NCI-H2107 treated with DMSO at 0.1 percent for 48 hours (cell line): ENCODE data around the gene ZNF717.
"Not testable (repeated sequence)": the region's sequence is repeated elsewhere in the genome, so short reads cannot be mapped to it uniquely, and the experiment has no call there.

ENCODE experiments used
- DNase-seq: peaks from one replicate; lab custom pipeline; 2025; ENCODE audit not compliant: unreplicated experiment; lab: John Stamatoyannopoulos, UW

ZNF717 gene

DNA sequence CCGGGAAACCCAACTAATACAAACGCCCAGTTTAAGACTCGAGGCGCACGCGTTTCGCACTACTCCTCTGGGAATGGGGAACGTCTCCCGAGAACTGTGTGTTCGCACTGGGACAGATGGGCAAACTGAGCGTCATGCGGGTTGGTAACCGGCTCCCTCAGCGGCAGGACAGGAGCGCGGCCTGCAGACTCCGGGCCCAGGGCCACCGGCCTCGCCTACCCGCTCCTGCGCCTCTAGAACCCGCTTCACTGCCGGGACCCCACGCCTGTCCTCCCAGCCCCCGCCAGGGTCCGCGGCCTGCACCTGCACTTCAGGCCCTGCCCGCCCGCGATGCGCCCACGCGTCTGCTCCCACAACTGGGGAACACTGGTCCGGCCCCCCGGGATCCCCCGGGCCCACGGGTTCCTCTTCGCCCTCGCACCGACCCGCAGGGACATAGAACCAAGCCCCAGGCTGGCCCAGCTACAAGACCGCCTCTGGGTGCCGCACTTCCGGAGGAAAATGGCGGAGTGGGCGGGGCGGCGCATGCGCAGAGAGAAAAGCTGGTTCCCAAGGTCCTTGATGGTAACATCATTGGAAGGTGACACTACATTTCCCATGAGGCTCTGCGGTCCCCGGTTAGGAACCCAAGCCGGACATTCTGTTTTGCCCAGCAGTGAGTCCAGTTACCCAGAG is at the start of gene ZNF717:
ZNF717 (minus strand) TSS at position 469 of the 675 bp plus-strand sequence. CDS start 2,187 bp downstream, outside the sequence.
- DNase-seq = peak; percentile 42

DNA sequence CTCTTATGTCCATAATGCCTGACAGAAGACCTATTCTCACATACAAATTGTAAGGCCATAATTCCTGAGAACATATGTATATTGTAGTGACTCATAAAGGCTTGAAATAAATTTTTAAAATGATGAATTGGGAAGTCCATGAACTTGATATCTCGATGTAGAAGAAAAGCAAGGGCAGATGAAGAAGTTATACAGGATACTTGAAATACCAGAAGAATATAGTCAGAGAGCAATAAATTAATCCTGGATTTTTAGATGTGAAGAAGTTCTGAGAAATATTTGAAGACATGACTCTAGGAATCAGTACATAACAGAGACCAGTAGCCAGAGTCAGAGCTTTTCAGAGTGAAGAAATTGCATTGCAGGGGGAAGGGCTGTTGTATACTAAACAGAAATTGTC is 45.7 kb upstream of the ZNF717 start:
- DNase-seq = not testable (repeated sequence)

DNA sequence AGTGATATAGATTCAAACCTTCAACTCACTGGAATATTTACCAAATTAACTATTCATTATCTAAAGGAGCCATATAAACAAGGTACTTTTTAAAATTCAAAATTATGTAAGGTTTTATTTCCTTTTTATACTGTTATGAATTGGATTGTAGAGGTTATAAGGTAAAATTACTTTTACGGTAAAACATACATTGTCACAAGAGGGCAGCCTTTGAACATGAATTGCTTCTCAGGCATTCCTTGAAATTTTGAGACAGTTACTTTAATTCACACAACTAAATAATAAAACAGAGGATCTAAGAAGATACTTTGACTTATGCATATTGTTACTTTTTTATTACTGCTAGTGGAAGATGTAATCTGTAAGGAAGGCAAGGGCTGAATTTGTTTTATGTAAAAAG is 32.7 kb upstream of the ZNF717 start:
- peak; percentile 1 for DNase-seq

DNA sequence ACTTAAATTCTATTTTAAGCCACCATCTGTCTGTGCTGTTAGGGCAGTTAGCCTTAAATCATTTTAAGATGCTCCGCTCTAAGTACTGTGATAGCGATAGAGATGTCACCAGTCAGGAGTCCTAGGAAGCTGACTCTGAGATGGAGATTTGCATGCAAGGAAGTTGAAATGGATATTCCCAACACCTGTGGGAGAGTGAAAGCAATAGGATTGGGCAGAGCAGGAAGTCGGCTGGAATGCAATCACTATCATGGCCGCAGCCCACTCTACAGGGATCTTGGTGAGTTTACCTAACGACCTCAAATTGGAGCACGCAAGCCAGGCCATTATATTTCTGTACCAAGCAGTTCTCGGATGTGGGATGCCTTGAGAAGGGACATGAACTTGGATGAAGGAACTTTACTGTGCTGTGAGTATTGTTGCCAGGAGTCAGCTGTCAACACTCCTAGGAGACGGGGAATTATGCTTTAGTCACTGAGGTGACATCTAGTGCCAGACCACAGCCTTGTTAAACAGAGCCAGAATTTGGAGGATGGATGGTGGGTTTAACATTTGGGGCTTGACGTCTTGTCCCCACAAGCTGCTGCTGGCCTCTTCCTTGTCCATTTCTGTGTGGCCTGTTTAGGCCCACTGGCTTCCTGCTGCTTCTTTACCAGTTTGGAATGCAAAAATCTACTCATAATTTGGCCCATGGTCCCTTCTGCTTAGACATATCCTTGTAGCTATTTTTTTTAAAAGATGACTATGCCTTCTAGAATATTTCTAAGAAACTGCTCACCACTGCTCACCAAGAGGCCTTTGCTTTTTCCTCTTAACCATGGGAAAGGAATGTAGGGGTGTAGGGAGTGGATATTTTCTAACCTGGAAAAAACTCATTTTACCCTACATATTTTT is 31.2 kb upstream of the ZNF717 start:
- not testable (repeated sequence) for DNase-seq

DNA sequence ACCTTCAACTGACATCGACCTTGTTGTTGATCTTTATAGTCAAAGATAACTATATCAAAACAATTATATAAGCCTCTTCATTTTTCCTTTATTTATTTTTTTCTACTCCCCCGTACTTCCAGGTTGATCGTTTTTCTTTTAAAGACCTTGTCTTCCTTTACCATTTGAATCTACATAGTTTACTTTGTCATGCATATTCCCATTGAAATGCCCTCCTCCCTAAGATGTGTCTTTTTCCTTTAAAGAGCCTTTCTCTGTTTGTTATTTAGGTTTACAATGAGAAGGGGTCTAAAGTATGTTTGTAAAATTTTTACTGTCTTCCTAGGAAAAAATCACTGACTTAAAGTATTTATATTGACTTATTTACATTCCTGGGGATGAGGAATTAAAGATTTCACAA is 29.4 kb upstream of the ZNF717 start:
- no peak for DNase-seq

DNA sequence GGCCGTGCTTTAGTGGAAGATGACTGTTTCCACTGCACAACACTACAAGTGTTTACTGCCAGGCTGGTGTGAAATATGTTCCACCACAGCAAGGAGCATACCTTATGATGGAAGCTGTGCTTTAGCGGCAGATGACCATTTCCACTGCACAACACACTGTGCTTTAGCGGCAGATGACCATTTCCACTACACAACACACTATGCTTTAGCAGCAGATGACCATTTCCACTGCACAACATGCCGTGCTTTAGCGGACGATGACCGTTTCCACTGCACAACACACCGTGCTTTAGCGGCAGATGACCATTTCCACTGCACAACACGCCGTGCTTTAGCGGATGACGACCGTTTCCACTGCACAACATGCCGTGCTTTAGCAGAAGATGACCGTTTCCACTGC is 2.8 kb downstream of the ZNF717 start:
- no peak for DNase-seq

DNA sequence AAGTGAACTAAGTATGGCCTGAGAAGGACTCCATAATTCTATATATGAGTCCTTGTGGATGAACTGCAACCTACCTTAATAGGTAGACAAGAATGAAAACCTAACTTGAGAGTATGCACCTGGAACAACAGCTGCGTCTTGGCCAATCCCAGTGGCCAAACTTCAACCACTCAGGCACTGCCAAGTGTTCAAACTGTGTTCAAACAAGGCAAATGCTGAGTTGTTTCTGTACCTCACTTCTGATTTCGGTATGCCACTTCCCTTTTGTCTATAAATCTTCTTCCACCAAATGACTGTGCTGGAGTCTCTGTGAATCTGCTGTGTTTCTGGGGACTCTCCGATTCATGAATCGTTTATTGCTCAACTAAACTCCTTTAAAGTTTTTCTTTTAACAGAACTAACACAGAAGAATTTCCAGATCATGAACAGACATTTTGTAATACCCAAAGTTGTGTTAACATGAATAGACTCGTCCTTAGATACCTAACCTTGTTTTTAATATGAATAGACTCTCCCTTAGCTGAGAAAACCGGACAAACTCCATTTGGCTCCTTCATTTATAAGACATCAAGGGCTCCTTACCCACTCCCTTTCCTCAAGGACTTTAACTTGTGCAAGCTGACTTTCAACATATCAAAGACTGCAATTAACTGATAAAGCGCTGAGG is 4.1 kb downstream of the ZNF717 start:
- DNase-seq = no peak

DNA sequence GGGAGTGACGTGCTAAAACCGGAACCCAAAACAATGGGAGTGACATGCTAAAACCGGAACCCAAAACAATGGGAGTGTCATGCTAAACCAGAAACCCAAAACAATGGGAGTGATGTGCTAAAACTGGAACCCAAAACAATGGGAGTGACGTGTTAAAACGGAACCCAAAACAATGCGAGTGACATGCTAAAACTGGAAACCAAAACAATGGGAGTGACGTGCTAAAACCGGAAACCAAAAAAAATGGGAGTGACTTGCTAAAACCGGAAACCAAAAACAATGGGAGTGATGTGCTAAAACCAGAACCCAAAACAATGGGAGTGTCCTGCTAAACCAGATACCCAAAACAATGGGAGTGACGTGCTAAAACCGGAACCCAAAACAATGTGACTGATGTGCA is 7.6 kb downstream of the ZNF717 start:
- DNase-seq = not testable (repeated sequence)

DNA sequence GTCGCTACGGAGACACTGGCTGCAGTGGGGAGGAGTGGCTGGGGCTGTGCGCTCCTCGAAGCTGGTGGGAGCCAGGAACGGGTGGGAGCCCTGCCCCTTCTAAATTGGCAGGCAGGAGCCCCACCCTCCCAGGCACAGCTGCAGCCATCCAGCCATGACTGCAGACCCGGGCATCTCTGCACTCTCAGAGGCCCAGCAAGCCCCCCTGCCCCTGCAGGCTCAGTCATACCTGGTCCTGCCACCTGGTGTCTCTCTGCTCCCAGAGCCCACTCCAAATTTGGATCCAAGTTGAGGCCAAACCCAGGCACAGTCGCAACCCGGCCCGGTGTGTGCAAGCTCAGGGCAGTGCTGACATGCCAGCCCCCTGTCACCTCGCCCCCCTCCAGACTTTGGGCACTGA is 13.7 kb downstream of the ZNF717 start:
- DNase-seq = not testable (repeated sequence)

DNA sequence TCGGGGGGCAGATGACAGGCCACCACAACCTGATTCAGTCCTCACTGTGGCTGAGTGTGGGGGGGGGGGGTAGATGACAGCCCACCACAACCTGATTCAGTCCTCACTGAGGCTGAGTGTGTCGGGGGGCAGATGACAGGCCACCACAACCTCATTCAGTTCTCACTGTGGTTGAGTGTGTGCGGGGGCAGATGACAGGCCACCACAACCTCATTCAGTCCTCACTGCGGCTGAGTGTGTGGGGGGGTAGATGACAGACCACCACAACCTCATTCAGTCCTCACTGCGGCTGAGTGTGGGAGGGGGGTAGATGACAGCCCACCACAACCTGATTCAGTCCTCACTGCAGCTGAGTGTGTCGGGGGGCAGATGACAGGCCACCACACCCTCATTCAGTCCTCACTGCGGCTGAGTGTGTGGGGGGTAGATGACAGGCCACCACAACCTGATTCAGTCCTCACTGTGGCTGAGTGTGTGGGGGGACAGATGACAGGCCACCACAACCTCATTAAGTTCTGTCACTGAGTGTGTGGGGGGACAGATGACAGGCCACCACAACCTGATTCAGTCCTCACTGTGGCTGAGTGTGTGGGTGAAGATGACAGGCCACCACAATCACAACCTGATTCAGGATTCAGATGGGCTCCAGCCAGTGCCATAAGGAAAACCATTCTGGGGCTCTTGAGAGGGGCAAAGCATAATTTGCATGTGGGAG is 16.9 kb downstream of the ZNF717 start:
- DNase-seq = no peak

DNA sequence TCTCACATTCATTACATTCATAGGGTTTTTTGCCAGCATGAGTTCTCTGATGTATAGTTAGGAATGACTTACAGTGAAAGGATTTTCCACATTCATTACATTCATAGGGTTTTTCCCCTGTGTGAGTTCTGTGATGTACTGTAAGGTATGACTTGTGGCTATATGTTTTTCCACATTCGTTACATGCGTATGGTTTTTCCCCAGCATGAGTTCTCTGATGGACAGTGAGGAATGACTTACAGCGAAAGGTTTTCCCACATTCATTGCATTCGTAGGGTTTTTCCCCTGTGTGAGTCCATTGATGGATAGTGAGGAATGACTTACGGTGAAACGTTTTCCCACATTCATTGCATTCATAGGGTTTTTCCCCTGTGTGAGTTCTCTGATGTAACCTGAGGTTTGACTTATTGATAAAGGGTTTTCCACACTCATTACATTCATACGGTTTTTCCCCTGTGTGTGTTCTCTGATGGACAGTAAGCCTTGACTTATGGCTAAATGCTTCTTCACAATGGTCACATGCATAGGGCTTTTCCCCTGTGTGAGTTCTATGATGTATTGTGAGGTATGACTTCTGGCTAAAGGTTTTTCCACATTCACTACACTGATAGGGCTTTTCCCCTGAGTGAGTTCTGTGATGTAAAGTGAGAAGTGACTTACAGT is 47.4 kb downstream of the ZNF717 start:
- DNase-seq = no peak

DNA sequence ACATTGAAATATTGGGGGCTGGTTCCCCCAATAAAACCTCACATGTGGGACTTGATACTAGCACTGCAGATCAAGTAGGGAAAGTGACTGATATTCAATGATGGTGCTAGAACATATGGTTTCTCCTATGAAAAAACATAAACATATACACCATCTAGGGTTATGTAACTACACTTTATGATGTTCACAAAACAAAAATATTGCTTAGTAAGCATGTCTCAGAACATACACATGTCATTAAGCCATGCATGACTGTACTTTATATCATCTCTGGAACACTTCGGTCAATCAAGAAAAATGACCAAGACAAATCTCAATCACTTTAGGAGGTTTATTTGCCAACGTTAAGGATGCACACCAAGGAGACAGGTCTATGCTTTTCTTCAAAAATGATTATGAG is 57.4 kb downstream of the ZNF717 start:
- DNase-seq = no peak

DNA sequence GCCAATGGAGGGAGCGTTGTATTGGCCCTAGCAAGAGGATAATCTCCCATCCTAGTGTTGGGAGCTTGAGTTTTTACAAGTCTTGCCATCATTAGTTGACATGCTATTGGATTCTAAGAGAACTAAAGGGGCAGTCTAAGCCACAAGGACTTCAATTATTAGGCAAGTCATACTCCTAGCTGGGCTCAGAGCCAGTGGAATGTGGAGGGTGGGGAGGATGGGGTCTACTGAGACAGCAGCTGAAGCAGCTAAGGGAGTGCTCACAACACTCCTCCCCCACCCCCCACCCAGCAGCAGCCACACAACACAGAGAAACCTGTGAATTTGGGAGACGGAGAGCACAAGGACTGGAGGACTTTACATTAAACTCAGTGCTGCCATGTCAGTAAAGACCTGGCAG is 93.3 kb downstream of the ZNF717 start:
- DNase-seq = no peak

DNA sequence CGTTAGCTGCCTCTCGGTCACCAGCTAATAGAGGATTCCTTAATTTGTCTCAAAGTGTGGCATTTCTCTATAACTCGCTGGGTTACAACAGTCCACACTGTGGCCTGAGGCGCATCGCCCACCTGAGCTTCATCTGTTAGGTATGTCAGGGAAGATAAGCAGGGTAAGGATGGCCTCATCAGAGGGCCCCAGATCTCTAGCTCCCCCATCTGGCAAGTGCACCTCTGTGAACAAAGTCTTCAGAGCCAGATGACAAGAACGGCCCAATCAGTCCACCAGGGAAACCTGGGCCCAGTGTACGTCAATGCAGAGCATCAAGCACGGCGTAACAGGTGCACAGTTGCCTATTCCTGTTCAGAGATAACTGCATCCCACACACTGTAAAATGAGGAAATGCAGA is 98.0 kb downstream of the ZNF717 start:
- DNase-seq = no peak
